HG03354 (cell line): ENCODE results near the gene NFKBIL1.

Experiments
- ATAC-seq: cut with Tn5 transposase; IDR thresholded peaks from one replicate; pipeline ENCODE4 v1.9.1; 2021; ENCODE audit warnings: mild to moderate bottlenecking; ENCODE audit not compliant: unreplicated experiment, poor library complexity, severe bottlenecking

Gene NFKBIL1

DNA sequence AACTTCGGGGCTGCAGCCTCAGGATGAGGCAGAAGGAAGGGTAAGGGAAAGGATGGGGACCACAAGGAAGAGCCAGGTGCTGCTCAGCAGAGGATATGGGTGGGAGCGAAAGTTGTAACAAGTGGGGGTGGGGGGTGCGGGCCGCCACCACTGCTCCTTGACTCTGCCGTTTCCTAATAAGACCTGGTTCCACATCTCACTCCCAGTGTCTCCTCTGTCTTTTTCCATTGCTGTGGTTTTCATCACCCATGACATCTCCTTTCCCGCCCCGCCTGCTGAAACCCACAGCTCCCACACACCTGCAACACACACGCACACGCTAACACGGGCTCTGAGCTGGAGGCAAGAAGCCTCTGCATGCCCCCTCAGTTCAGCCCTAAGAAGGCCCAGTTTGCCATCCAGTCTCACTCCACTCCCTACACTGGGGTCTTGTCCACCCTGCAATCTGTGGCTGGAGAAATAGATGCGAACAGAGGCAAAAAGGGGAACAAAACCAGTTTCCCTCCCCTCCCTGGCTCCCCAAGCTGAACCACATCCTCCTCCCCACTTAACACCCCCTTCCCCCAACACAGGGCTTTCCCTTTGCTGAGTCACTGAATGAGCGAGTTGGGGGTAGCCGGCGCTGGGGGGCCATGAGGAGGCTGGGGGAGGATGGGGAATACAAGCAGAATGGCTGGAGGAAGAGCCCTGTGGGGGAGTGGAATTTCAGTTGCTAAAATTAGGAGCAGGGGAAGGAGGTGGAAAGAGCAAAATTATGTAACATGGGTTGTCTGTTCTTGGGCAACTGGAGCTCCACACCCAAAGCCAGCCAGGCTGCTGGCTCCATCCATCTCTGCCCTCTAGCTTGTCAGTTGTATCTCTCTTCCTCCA, 11.5 kb downstream of the NFKBIL1 start:
- ATAC-seq: no peak

DNA sequence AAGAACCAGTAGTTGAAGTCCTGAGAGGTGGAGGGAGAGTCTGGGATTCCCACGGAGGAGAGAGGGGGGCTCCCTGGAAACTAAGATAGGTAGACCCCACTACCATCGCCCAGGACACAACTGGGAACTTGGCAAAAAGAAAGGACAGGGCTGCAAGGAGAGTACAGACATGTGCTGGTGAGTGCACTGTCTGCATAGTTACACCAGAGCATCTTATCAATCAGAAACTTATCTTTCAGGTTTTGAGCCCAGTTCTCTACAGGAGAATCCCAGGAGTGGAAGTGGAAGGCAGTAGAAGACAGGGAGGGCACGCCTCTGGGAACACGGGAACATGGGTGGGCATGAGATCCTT, 12.2 kb downstream of the NFKBIL1 start:
- ATAC-seq: peak; percentile 4

DNA sequence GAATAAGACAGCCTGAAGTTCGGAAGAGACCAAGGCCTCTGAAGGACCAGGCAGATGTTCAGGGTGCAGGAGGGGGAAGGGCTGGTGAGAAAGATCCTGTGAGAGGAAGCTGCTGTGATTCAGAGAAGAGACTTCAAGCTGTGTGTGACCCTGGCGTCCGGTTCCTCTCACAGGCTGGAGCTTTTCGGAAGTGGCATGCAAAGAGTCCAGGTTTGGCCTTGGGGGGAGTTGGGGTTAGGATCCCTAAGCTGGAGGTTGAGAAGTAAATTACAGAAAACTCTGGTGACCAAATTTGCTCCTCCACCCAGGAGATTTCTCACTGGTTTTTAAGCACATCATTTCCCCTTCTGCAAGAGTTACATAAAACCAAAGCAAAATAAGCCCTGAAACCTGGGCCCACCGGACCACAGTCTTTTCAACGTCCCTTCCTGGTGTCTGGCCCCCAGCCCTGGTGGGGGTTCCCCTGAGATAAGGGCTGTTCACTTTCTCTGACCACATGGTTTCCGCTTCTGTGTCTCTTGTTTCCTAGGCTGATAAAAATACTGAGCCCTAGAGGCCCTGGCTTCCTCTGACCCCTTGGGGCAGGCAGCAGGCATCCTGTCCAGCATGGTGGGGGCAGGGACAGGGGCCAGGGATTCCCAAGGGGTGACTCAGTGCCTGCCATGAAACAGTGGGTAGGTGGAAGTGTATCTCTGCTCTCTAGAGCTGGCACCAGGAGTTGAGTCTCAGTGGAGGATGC, 12.7 kb downstream of the NFKBIL1 start:
- ATAC-seq: peak; percentile 69

DNA sequence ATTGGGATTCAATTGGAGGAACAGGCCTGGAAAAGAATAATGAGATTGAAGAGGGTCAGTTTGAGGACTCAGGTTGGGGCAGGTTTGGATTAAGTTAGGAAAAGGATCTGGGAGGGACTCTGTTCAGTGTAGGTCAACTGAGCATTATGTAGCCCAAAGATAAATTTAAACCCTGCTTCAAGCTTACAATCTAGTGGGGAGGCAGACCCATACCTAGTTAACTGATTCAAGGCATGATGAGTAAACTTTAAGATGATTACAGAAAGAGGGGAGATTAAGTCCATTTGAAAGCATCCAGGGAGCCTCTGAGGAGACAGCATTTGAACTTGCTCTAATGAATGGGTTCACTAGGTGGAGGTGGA, 13.3 kb downstream of the NFKBIL1 start:
- no peak for ATAC-seq

DNA sequence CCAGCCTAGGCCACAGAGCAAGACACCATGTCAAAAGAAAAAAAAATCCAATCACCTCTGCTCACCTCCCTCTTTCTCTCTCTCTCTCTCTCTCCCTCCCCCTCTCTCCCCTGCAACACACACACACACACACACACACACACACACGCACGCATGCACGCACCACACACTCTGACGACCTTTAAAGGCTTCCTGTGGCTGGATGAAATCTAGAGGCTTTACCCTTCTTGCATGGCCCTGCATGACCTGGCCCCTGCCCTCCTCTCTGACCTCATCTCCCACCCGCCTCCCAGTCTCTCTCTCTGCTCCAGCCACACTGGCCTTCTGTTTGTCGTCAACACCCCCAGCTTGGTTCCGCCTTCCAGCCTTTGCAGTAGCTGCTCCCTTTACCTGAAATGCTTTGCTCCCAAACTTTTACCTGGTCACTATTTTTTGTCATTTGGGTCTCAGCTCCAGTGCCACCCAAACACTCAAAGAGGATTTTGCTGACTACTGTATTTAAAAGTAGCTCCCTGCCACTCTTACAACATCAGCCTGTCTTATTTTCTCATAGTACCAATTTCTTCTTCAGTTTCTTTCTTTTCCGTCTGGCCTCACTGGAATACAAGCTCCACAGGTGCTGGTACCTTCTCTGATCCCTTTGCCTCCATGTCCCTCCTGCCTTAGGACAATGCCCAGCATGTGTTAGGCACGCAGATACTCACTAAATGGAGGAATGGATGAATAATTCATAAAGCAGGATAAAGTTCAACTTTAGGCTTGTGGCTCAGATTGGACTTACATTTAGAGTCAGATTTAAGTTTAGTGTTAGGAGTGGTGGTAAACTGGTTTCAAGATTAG, 20.3 kb downstream of the NFKBIL1 start:
- ATAC-seq: no peak

DNA sequence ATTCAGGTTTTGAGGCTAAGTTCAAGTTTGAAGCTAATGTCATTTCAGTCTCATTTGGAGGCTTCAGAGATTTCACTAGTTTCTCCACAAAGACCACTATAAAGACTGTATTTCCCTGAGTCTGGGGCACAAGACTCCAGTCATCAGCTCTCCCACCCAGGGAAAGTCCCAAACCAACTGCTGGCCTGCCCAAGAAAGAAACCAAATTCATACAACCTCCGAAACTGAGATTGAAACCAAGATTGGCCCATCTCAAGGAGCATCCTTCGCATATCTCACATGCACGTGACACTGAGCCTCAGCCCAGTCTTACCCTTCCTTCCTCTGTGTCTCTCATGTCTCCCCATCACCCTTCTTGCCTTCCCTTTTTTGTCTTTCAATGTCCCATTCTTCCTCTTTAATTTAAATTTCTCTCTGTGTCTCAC, 21.1 kb downstream of the NFKBIL1 start:
- peak; percentile 74 for ATAC-seq

DNA sequence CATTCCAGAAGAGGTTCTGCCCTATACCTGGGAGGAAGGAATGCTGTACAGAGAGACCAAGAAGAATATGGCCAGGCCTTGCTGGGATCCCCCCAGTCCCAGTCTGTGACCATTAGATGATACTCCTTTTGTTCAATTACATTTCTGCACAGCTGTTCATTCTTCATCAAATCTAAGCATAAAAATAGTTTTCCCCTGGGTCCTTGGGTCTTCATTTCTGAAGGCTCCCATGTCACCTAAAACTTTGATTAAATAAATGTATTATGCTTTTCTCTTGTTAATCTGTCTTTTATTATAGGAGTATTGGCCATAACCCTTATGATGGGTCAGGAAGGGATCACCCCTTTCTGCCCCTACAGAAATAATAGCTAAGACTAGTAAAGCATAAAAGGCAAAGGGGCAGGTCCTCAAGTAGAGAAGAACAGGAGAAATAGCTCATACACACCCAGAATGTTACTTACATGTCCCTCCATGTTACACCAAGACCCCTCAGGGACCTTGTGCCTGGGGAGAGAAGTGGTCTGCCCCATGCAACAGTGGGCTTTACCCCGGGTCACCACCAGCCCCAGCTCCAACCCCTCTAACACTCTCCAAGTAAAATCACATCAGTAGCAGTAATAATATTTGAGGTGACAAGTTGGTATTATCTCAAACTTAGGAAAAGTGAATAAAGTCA, 22.6 kb downstream of the NFKBIL1 start:
- no peak for ATAC-seq

- ATAC-seq: peak; percentile 43
Measured at GRCh38 chr6:31572041-31572911, 24.9 kb downstream of the NFKBIL1 start, which contains the start of gene LTA. TSS of gene LTA (plus strand) at chr6:31572289. CDS start at chr6:31572743, 454 bp downstream.

DNA sequence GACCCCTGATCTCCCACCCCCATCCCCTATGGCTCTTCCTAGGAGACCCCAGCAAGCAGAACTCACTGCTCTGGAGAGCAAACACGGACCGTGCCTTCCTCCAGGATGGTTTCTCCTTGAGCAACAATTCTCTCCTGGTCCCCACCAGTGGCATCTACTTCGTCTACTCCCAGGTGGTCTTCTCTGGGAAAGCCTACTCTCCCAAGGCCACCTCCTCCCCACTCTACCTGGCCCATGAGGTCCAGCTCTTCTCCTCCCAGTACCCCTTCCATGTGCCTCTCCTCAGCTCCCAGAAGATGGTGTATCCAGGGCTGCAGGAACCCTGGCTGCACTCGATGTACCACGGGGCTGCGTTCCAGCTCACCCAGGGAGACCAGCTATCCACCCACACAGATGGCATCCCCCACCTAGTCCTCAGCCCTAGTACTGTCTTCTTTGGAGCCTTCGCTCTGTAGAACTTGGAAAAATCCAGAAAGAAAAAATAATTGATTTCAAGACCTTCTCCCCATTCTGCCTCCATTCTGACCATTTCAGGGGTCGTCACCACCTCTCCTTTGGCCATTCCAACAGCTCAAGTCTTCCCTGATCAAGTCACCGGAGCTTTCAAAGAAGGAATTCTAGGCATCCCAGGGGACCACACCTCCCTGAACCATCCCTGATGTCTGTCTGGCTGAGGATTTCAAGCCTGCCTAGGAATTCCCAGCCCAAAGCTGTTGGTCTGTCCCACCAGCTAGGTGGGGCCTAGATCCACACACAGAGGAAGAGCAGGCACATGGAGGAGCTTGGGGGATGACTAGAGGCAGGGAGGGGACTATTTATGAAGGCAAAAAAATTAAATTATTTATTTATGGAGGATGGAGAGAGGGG, 26.1 kb downstream of the NFKBIL1 start:
- no peak for ATAC-seq

- no peak for ATAC-seq
Measured at GRCh38 chr6:31574106-31575061, 27.0 kb downstream of the NFKBIL1 start.

- no peak for ATAC-seq
Measured at GRCh38 chr6:31575335-31575901, 28.0 kb downstream of the NFKBIL1 start, which contains the start of gene TNF. TSS of gene TNF (plus strand) at chr6:31575565. CDS start at chr6:31575742, 177 bp downstream.

GRCh38 chr6:31575952-31576685, 28.7 kb downstream of the NFKBIL1 start:
- no peak for ATAC-seq

DNA sequence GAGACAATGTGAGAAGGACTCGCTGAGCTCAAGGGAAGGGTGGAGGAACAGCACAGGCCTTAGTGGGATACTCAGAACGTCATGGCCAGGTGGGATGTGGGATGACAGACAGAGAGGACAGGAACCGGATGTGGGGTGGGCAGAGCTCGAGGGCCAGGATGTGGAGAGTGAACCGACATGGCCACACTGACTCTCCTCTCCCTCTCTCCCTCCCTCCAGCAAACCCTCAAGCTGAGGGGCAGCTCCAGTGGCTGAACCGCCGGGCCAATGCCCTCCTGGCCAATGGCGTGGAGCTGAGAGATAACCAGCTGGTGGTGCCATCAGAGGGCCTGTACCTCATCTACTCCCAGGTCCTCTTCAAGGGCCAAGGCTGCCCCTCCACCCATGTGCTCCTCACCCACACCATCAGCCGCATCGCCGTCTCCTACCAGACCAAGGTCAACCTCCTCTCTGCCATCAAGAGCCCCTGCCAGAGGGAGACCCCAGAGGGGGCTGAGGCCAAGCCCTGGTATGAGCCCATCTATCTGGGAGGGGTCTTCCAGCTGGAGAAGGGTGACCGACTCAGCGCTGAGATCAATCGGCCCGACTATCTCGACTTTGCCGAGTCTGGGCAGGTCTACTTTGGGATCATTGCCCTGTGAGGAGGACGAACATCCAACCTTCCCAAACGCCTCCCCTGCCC, 29.6 kb downstream of the NFKBIL1 start:
- ATAC-seq: no peak

DNA sequence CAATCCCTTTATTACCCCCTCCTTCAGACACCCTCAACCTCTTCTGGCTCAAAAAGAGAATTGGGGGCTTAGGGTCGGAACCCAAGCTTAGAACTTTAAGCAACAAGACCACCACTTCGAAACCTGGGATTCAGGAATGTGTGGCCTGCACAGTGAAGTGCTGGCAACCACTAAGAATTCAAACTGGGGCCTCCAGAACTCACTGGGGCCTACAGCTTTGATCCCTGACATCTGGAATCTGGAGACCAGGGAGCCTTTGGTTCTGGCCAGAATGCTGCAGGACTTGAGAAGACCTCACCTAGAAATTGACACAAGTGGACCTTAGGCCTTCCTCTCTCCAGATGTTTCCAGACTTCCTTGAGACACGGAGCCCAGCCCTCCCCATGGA, 30.2 kb downstream of the NFKBIL1 start:
- ATAC-seq: no peak
